ENCODE data around the gene PRKCQ.

Gene PRKCQ

DNA sequence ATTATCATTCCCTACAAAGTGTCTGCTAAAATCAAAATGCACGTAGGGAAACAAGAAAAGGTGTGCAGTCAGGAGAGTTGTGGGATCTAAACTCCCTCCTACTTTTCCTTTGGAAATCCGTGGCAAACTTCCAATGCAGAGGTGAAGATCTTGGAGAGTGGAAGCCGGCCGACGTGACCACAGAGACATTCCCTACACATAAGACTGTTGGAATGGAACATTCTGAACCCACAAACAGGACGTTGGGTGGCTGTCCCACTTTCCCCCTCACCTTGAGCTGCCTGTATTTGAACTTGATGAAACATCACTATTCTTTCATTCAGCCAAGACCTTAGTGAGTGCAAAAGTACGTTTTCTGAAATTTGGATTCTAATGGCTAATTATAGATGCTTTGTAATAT is 65.9 kb downstream of the PRKCQ start:
- no peak overlapping the region for H3K27ac ChIP-seq
- no peak overlapping the region for H3K4me2 ChIP-seq
- H3K36me3 ChIP-seq (ENCODE audit: insufficient read depth), result no peaks in the 10 kb centered on the region
- no peak overlapping the region for H3K9ac ChIP-seq
- no peaks in the 10 kb centered on the region for H3K79me2 ChIP-seq (ENCODE audit: insufficient read depth, low read depth)
- H4K20me1 ChIP-seq (ENCODE audit: insufficient read depth), result no peaks in the 10 kb centered on the region
- H3K27me3 ChIP-seq (ENCODE audit: insufficient read depth, low read depth), result no peaks in the 10 kb centered on the region
- no peak overlapping the region for H2AFZ ChIP-seq (ENCODE audit: low read depth)
- no peaks in the 10 kb centered on the region for H3K4me1 ChIP-seq (ENCODE audit: low read depth, poor library complexity, severe bottlenecking)
- no peak overlapping the region for H3K4me3 ChIP-seq (IDR thresholded peaks at IDR 0.05; ENCODE audit: insufficient read depth, low read depth, low read length)
- TF ChIP-seq CTCF (conservative IDR thresholded peaks at IDR 0.05; ENCODE audit: low read depth, low read length), result no peak

DNA sequence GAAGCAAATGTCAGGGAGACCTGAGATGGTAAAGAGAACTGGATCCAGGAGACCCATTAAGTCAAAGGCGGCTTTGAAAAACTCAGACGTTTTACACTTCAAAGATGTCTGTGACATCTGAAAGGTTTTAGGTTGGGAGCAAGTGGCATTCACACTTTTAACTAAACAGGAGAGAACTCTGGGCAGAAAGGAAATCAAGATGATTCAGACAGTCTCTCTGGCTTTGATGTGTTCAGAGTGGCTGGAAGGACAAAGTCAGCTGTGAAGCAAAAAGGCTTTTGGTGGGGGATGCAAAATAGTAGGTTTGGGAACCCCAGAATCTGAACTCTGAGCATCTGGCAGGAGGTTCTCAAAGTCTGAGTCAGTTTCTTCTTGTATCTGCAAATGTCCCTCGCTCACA is 66.6 kb downstream of the PRKCQ start:
- Histone ChIP-seq H3K79me2 (ENCODE audit: insufficient read depth, low read depth) (no peaks in the 10 kb centered on the region), H3K27me3 (ENCODE audit: insufficient read depth, low read depth) (no peaks in the 10 kb centered on the region)
- TF ChIP-seq CTCF (conservative IDR thresholded peaks at IDR 0.05; ENCODE audit: low read depth, low read length), result no peak

GRCh38 chr10:6512182-6512581 is 67.9 kb downstream of the PRKCQ start:
- H3K27me3 ChIP-seq (ENCODE audit: insufficient read depth, low read depth), result no peaks in the 10 kb centered on the region
- H3K79me2 ChIP-seq (ENCODE audit: insufficient read depth, low read depth), result no peaks in the 10 kb centered on the region
- no peak overlapping the region for H2AFZ ChIP-seq (ENCODE audit: low read depth)
- H4K20me1 ChIP-seq (ENCODE audit: insufficient read depth), result no peaks in the 10 kb centered on the region
- H3K27ac ChIP-seq, result no peak overlapping the region
- no peaks in the 10 kb centered on the region for H3K36me3 ChIP-seq (ENCODE audit: insufficient read depth)
- no peaks in the 10 kb centered on the region for H3K4me1 ChIP-seq (ENCODE audit: low read depth, poor library complexity, severe bottlenecking)
- H3K4me2 ChIP-seq, result no peak overlapping the region
- H3K9ac ChIP-seq, result no peak overlapping the region
- no peak for TF ChIP-seq CTCF (conservative IDR thresholded peaks at IDR 0.05; ENCODE audit: low read depth, low read length)
- no peak overlapping the region for H3K4me3 ChIP-seq (IDR thresholded peaks at IDR 0.05; ENCODE audit: insufficient read depth, low read depth, low read length)

More for the DNA sequence above, 66.6 kb downstream of the PRKCQ start:
- Histone ChIP-seq H3K4me3 (IDR thresholded peaks at IDR 0.05; ENCODE audit: insufficient read depth, low read depth, low read length) (no peak overlapping the region), H3K4me1 (ENCODE audit: low read depth, poor library complexity, severe bottlenecking) (no peaks in the 10 kb centered on the region), H3K27ac (no peak overlapping the region), H3K36me3 (ENCODE audit: insufficient read depth) (no peaks in the 10 kb centered on the region), H3K4me2 (no peak overlapping the region), H2AFZ (ENCODE audit: low read depth) (no peak overlapping the region), H4K20me1 (ENCODE audit: insufficient read depth) (no peaks in the 10 kb centered on the region), H3K9ac (no peak overlapping the region)

GRCh38 chr10:6511347-6511746 is 68.7 kb downstream of the PRKCQ start:
- no peak for TF ChIP-seq CTCF (conservative IDR thresholded peaks at IDR 0.05; ENCODE audit: low read depth, low read length)
- no peaks in the 10 kb centered on the region for H3K36me3 ChIP-seq (ENCODE audit: insufficient read depth)

More at GRCh38 chr10:6511347-6511746, 68.7 kb downstream of the PRKCQ start:
- no peaks in the 10 kb centered on the region for H3K79me2 ChIP-seq (ENCODE audit: insufficient read depth, low read depth)
- no peak overlapping the region for H2AFZ ChIP-seq (ENCODE audit: low read depth)
- no peaks in the 10 kb centered on the region for H4K20me1 ChIP-seq (ENCODE audit: insufficient read depth)
- H3K27ac ChIP-seq, result no peak overlapping the region
- H3K27me3 ChIP-seq (ENCODE audit: insufficient read depth, low read depth), result no peaks in the 10 kb centered on the region
- no peak overlapping the region for H3K9ac ChIP-seq
- no peak overlapping the region for H3K4me2 ChIP-seq
- H3K4me1 ChIP-seq (ENCODE audit: low read depth, poor library complexity, severe bottlenecking), result no peaks in the 10 kb centered on the region
- no peak overlapping the region for H3K4me3 ChIP-seq (IDR thresholded peaks at IDR 0.05; ENCODE audit: insufficient read depth, low read depth, low read length)
